Measurements from ENCODE around the gene NUDT4.

GRCh38 chr12:93358821-93359220 lies 18.9 kb upstream of the NUDT4 start:
- TF ChIP-seq POLR2A (IDR thresholded peaks at IDR 0.05; ENCODE audit: low read depth, low read length) (no peak), CTCF (IDR thresholded peaks at IDR 0.05; ENCODE audit: extremely low read depth in 1 of 2, insufficient read depth in 1 of 2, low read depth in 1 of 2, low read length in 2 of 2) (no peak), MYC (IDR thresholded peaks at IDR 0.05; ENCODE audit: low read depth, low read length) (no peak), JUN (IDR thresholded peaks at IDR 0.05; ENCODE audit: borderline replicate concordance, insufficient read depth, insufficient read length, low read depth) (no peak), EZH2 (IDR thresholded peaks at IDR 0.05; ENCODE audit: borderline replicate concordance, low read depth, low read length, severe bottlenecking) (no peak), MAX (IDR thresholded peaks at IDR 0.05; ENCODE audit: insufficient read depth, insufficient read length) (no peak)
